ENCODE measurements around the gene NSD1. TPM values are rescaled to one million over a fixed set of nuclear protein-coding genes. Genes with fewer than 3 reads are reported as not detected.

Gene NSD1
- total and polyA plus RNA-seq, 7 experiments from 2014 or later, result 57.0 to 126 (median 114) TPM

GRCh38 chr5:177334781-177335700 lies 201.5 kb downstream of the NSD1 start:
- ChIA-PET CTCF (no interaction called here), POLR2A (no interaction called here)
- Mint-ChIP-seq H3K4me1 (peaks cover 8 to 26% (median 13%) of the 10 kb centered on the region in 7 donors), H3K9me3 (peaks cover 0 to 3% (median 0%) of the 10 kb centered on the region in 11 donors), H3K4me3 (no peak overlapping the region), H3K27ac (no peak overlapping the region), H3K27me3 (no peaks in the 10 kb centered on the region), H3K36me3 (peaks cover 23 to 55% (median 26%) of the 10 kb centered on the region in 5 donors)
- no peak for DNase-seq
- no peaks in the 10 kb centered on the region for H3K4me1 ChIP-seq (ENCODE audit: control insufficient read depth in 2 of 2, insufficient read depth in 2 of 2, low read length in 2 of 2)
- no peak overlapping the region for H3K4me3 ChIP-seq (ENCODE audit: low read length)
- no peak for ATAC-seq
- H3K9me3 ChIP-seq (ENCODE audit: control insufficient read depth in 2 of 3, low read length in 3 of 3), result no peaks in the 10 kb centered on the region
- peaks cover 0 to 100% (median 44%) of the 10 kb centered on the region in 3 experiments for H3K36me3 ChIP-seq (ENCODE audit: control insufficient read depth in 2 of 3, insufficient read depth in 3 of 3, low read length in 3 of 3)
- H3K27ac ChIP-seq (ENCODE audit: low read depth, low read length), result no peak overlapping the region
- intact Hi-C loops (cut with micrococcal nuclease), result no loop called here
- H3K27me3 ChIP-seq (ENCODE audit: control insufficient read depth in 2 of 2, insufficient read depth in 2 of 2, low read length in 2 of 2), result no peaks in the 10 kb centered on the region

- intact Hi-C loops (cut with micrococcal nuclease), result no loop called here
- ChIA-PET POLR2A (no interaction called here), CTCF (interaction anchor here (0.8 kb wide), 1 partner anchor 54 kb away, joined by 3 read pairs; no protein-coding TSS in a partner anchor)
- peaks cover 18 to 51% (median 24%) of the 10 kb centered on the region in 5 donors for H3K36me3 Mint-ChIP-seq
- H3K4me3 Mint-ChIP-seq, result no peak overlapping the region
- no peaks in the 10 kb centered on the region for H3K27me3 Mint-ChIP-seq
- peaks cover 0 to 98% (median 44%) of the 10 kb centered on the region in 3 experiments for H3K36me3 ChIP-seq (ENCODE audit: control insufficient read depth in 2 of 3, insufficient read depth in 3 of 3, low read length in 3 of 3)
- no peak overlapping the region for H3K27ac ChIP-seq (ENCODE audit: low read depth, low read length)
- DNase-seq (no peak), ATAC-seq (no peak)
- no peaks in the 10 kb centered on the region for H3K4me1 ChIP-seq (ENCODE audit: control insufficient read depth in 2 of 2, insufficient read depth in 2 of 2, low read length in 2 of 2)
- H3K9me3 ChIP-seq (ENCODE audit: control insufficient read depth in 2 of 3, low read length in 3 of 3), result no peaks in the 10 kb centered on the region
- H3K27ac Mint-ChIP-seq, result peak overlapping the region in 1 of 9 donors; percentile 68
- H3K4me3 ChIP-seq (ENCODE audit: low read length), result no peak overlapping the region
- H3K9me3 Mint-ChIP-seq, result peaks cover 0 to 3% (median 0%) of the 10 kb centered on the region in 11 donors
- H3K27me3 ChIP-seq (ENCODE audit: control insufficient read depth in 2 of 2, insufficient read depth in 2 of 2, low read length in 2 of 2), result no peaks in the 10 kb centered on the region
- H3K4me1 Mint-ChIP-seq, result peaks cover 9 to 20% (median 12%) of the 10 kb centered on the region in 7 donors
Observed at GRCh38 chr5:177335701-177336065, 202.1 kb downstream of the NSD1 start.

- Mint-ChIP-seq H3K4me1 (peaks cover 8 to 18% (median 12%) of the 10 kb centered on the region in 7 donors), H3K9me3 (peaks cover 0 to 3% (median 0%) of the 10 kb centered on the region in 11 donors), H3K4me3 (no peak overlapping the region), H3K27me3 (no peaks in the 10 kb centered on the region), H3K36me3 (peaks cover 17 to 49% (median 23%) of the 10 kb centered on the region in 5 donors), H3K27ac (peak overlapping the region in 2 of 9 donors; percentile 19 to 68)
- intact Hi-C loops (cut with micrococcal nuclease), result no loop called here
- H3K36me3 ChIP-seq (ENCODE audit: control insufficient read depth in 2 of 3, insufficient read depth in 3 of 3, low read length in 3 of 3), result peaks cover 0 to 93% (median 44%) of the 10 kb centered on the region in 3 experiments
- H3K4me3 ChIP-seq (ENCODE audit: low read length), result no peak overlapping the region
- H3K9me3 ChIP-seq (ENCODE audit: control insufficient read depth in 2 of 3, low read length in 3 of 3), result no peaks in the 10 kb centered on the region
- no peaks in the 10 kb centered on the region for H3K4me1 ChIP-seq (ENCODE audit: control insufficient read depth in 2 of 2, insufficient read depth in 2 of 2, low read length in 2 of 2)
- DNase-seq, result peak in 1 of 9 donors; percentile 19
- CTCF ChIA-PET, result interaction anchor here (0.8 kb wide), 1 partner anchor 53 kb away, joined by 3 read pairs; no protein-coding TSS in a partner anchor
- peak; percentile 71 for ATAC-seq
- no peaks in the 10 kb centered on the region for H3K27me3 ChIP-seq (ENCODE audit: control insufficient read depth in 2 of 2, insufficient read depth in 2 of 2, low read length in 2 of 2)
- POLR2A ChIA-PET, result no interaction called here
- H3K27ac ChIP-seq (ENCODE audit: low read depth, low read length), result no peak overlapping the region
Observed at GRCh38 chr5:177336112-177336511, 202.5 kb downstream of the NSD1 start.

- peak overlapping the region in 2 of 9 donors; percentile 19 to 56 for H3K27ac Mint-ChIP-seq
- no peak overlapping the region for H3K4me3 ChIP-seq (ENCODE audit: low read length)
- peaks cover 8 to 19% (median 16%) of the 10 kb centered on the region in 7 donors for H3K4me1 Mint-ChIP-seq
- DNase-seq (no peak), ATAC-seq (no peak)
- H3K27me3 Mint-ChIP-seq, result no peaks in the 10 kb centered on the region
- no peak overlapping the region for H3K27ac ChIP-seq (ENCODE audit: low read depth, low read length)
- CTCF ChIA-PET, result no interaction called here
- H3K9me3 ChIP-seq (ENCODE audit: control insufficient read depth in 2 of 3, low read length in 3 of 3), result no peaks in the 10 kb centered on the region
- no peak overlapping the region for H3K4me3 Mint-ChIP-seq
- intact Hi-C loops (cut with micrococcal nuclease), result no loop called here
- POLR2A ChIA-PET, result no interaction called here
- H3K36me3 Mint-ChIP-seq, result peaks cover 17 to 49% (median 26%) of the 10 kb centered on the region in 5 donors
- peaks cover 5 to 93% (median 50%) of the 10 kb centered on the region in 3 experiments for H3K36me3 ChIP-seq (ENCODE audit: control insufficient read depth in 2 of 3, insufficient read depth in 3 of 3, low read length in 3 of 3)
- peaks cover 0 to 3% (median 0%) of the 10 kb centered on the region in 11 donors for H3K9me3 Mint-ChIP-seq
- no peaks in the 10 kb centered on the region for H3K27me3 ChIP-seq (ENCODE audit: control insufficient read depth in 2 of 2, insufficient read depth in 2 of 2, low read length in 2 of 2)
- H3K4me1 ChIP-seq (ENCODE audit: control insufficient read depth in 2 of 2, insufficient read depth in 2 of 2, low read length in 2 of 2), result no peaks in the 10 kb centered on the region
Observed at GRCh38 chr5:177336603-177337494, 203.3 kb downstream of the NSD1 start.

- no peaks in the 10 kb centered on the region for H3K9me3 ChIP-seq (ENCODE audit: control insufficient read depth in 2 of 3, low read length in 3 of 3)
- ATAC-seq (no peak), DNase-seq (no peak)
- Mint-ChIP-seq H3K9me3 (peaks cover 0 to 3% (median 0%) of the 10 kb centered on the region in 11 donors), H3K4me1 (peaks cover 7 to 22% (median 19%) of the 10 kb centered on the region in 7 donors), H3K4me3 (no peak overlapping the region), H3K36me3 (peaks cover 17 to 51% (median 28%) of the 10 kb centered on the region in 5 donors), H3K27me3 (no peaks in the 10 kb centered on the region), H3K27ac (no peak overlapping the region)
- CTCF ChIA-PET, result no interaction called here
- POLR2A ChIA-PET, result interaction anchor here (1.1 kb wide), 1 partner anchor 33 kb away, joined by 3 read pairs; no protein-coding TSS in a partner anchor
- intact Hi-C loops (cut with micrococcal nuclease), result no loop called here
- peaks cover 7 to 82% (median 45%) of the 10 kb centered on the region in 3 experiments for H3K36me3 ChIP-seq (ENCODE audit: control insufficient read depth in 2 of 3, insufficient read depth in 3 of 3, low read length in 3 of 3)
- H3K27me3 ChIP-seq (ENCODE audit: control insufficient read depth in 2 of 2, insufficient read depth in 2 of 2, low read length in 2 of 2), result no peaks in the 10 kb centered on the region
- H3K4me3 ChIP-seq (ENCODE audit: low read length), result no peak overlapping the region
- no peak overlapping the region for H3K27ac ChIP-seq (ENCODE audit: low read depth, low read length)
- H3K4me1 ChIP-seq (ENCODE audit: control insufficient read depth in 2 of 2, insufficient read depth in 2 of 2, low read length in 2 of 2), result no peaks in the 10 kb centered on the region
Observed at GRCh38 chr5:177338251-177339106, 204.9 kb downstream of the NSD1 start.

Data from naive thymus-derived CD4-positive, alpha-beta T cell (primary cell).